Natural killer cell (primary cell): ENCODE data around the gene MIPEP. TPM values are rescaled to one million over a fixed set of nuclear protein-coding genes. Genes with fewer than 3 reads are reported as not detected.

ENCODE experiments used
- ATAC-seq, 3 donors: fragments of 150-1000 bp in 2 of 3; fragments of 200-7000 bp in 1 of 3; cut with Tn5 transposase; 1 replicate in 1 of 3; 2 replicates in 2 of 3; pipeline ENCODE4 v1.10.0; 2021; ENCODE audit warnings: mild to moderate bottlenecking in 2 of 3, moderate library complexity in 2 of 3
- DNase-seq, 2 donors: peaks; one replicate each; pipeline versions ENCODE4 v3.0.0 to v3.0.0-alpha.2; 2013 to 2021; ENCODE audit warnings: mixed read lengths in 1 of 2
- H3K27ac ChIP-seq: one replicate; pipeline ENCODE4 v1.5.1; 2013; ENCODE audit warnings: mild to moderate bottlenecking, low read length
- H3K27me3 ChIP-seq: one replicate; pipeline ENCODE4 v1.6.1; 2013; ENCODE audit warnings: low read length; ENCODE audit not compliant: control insufficient read depth, insufficient read depth
- H3K36me3 ChIP-seq: one replicate; pipeline ENCODE4 v1.6.1; 2013; ENCODE audit warnings: low read length; ENCODE audit not compliant: control insufficient read depth, insufficient read depth
- H3K4me1 ChIP-seq: one replicate; pipeline ENCODE4 v1.6.1; 2013; ENCODE audit warnings: low read length; ENCODE audit not compliant: control insufficient read depth, insufficient read depth
- H3K4me3 ChIP-seq: one replicate; pipeline ENCODE4 v1.5.1; 2013; ENCODE audit warnings: low read length
- H3K9me3 ChIP-seq: one replicate; pipeline ENCODE4 v1.6.1; 2013; ENCODE audit warnings: low read length; ENCODE audit not compliant: control insufficient read depth, insufficient read depth
- H3K27ac Mint-ChIP-seq, 2 donors: one replicate each; pipeline ENCODE4 v1.8.0; 2022; ENCODE audit warnings: mild to moderate bottlenecking in 2 of 2, mixed read lengths in 2 of 2, moderate library complexity in 1 of 2
- H3K27me3 Mint-ChIP-seq, 2 donors: one replicate each; pipeline ENCODE4 v1.8.0; 2022; ENCODE audit warnings: low read depth in 2 of 2, mixed read lengths in 2 of 2
- H3K36me3 Mint-ChIP-seq: one replicate; pipeline ENCODE4 v1.8.0; 2022; ENCODE audit warnings: mixed read lengths
- H3K4me1 Mint-ChIP-seq, 2 donors: one replicate each; pipeline ENCODE4 v1.8.0; 2022; ENCODE audit warnings: mixed read lengths in 2 of 2
- H3K4me3 Mint-ChIP-seq: one replicate; pipeline ENCODE4 v1.8.0; 2022; ENCODE audit warnings: mild to moderate bottlenecking, moderate library complexity, mixed read lengths
- H3K9me3 Mint-ChIP-seq, 2 donors: one replicate each; pipeline ENCODE4 v1.8.0; 2022; ENCODE audit warnings: mixed read lengths in 2 of 2
- CTCF ChIP-seq: fragments of 200-600 bp; IDR thresholded peaks from one replicate; pipeline ENCODE4 v1.8.0; 2022; ENCODE audit warnings: antibody characterized with exemption
- WGBS: methylation state at CpG from one replicate; pipeline ENCODE4 v1.1.7; 2013; ENCODE audit warnings: missing lambda C conversion rate; ENCODE audit not compliant: insufficient coverage; 5-methylcytosine and 5-hydroxymethylcytosine counted together
- intact Hi-C: fragments of 100-400 bp; cut with micrococcal nuclease; formaldehyde crosslinking; loops from one replicate; pipeline ENCODE4 v1.14.2; 2022
- total RNA-seq, 4 donors: library from RNA; stranded (reverse); fragments of 120-200 nt in 1 of 4; gene quantifications; one replicate each; pipeline versions ENCODE4 v1.2.3 to v1.2.4, GENCODE V29; 2013 to 2022

The MIPEP gene
- total RNA-seq, 3 donors from 2014 or later (not counting 1 experiment from before 2014, with no cell fraction given), result 9.7 to 10.1 (median 9.7) TPM

- no peaks in the 10 kb centered on the region for H3K36me3 ChIP-seq
- Mint-ChIP-seq H3K27ac (no peak overlapping the region), H3K27me3 (no peaks in the 10 kb centered on the region), H3K4me3 (no peak overlapping the region), H3K4me1 (peaks cover 0 to 1% of the 10 kb centered on the region in 2 donors), H3K36me3 (no peaks in the 10 kb centered on the region), H3K9me3 (no peaks in the 10 kb centered on the region)
- no peak overlapping the region for H3K27ac ChIP-seq
- no peaks in the 10 kb centered on the region for H3K27me3 ChIP-seq
- no peaks in the 10 kb centered on the region for H3K4me1 ChIP-seq
- DNase-seq, result no peak
- ATAC-seq, result no peak
- 75% methylated on average over 3 of the region's 4 CpGs for WGBS
- no peak for TF ChIP-seq CTCF
- intact Hi-C loops, result no loop called here
- H3K4me3 ChIP-seq, result no peak overlapping the region
- H3K9me3 ChIP-seq, result no peaks in the 10 kb centered on the region
Measured at GRCh38 chr13:23787464-23787863, 101.7 kb downstream of the MIPEP start.

GRCh38 chr13:23786607-23787006 lies 102.6 kb downstream of the MIPEP start:
- DNase-seq, result no peak
- H3K4me3 ChIP-seq, result no peak overlapping the region
- no peak overlapping the region for H3K27ac ChIP-seq
- Mint-ChIP-seq H3K27me3 (no peaks in the 10 kb centered on the region), H3K4me3 (no peak overlapping the region), H3K36me3 (no peaks in the 10 kb centered on the region), H3K9me3 (no peaks in the 10 kb centered on the region), H3K27ac (no peak overlapping the region), H3K4me1 (peaks cover 5 to 6% of the 10 kb centered on the region in 2 donors)
- no peaks in the 10 kb centered on the region for H3K9me3 ChIP-seq
- intact Hi-C loops, result no loop called here
- no peaks in the 10 kb centered on the region for H3K27me3 ChIP-seq
- TF ChIP-seq CTCF, result no peak
- H3K36me3 ChIP-seq, result no peaks in the 10 kb centered on the region
- ATAC-seq, result no peak
- WGBS, result 91% methylated on average over 3 of the region's 3 CpGs
- no peaks in the 10 kb centered on the region for H3K4me1 ChIP-seq

GRCh38 chr13:23778879-23779278 lies 110.3 kb downstream of the MIPEP start:
- Histone ChIP-seq H3K36me3 (no peaks in the 10 kb centered on the region), H3K4me1 (no peaks in the 10 kb centered on the region), H3K4me3 (no peak overlapping the region), H3K9me3 (no peaks in the 10 kb centered on the region), H3K27ac (no peak overlapping the region), H3K27me3 (no peaks in the 10 kb centered on the region)
- no peak for DNase-seq
- 92% methylated on average over 1 of the region's 1 CpG for WGBS
- no peak for ATAC-seq
- Mint-ChIP-seq H3K27me3 (no peaks in the 10 kb centered on the region), H3K27ac (no peak overlapping the region), H3K4me1 (peaks cover 17 to 18% of the 10 kb centered on the region in 2 donors), H3K9me3 (no peaks in the 10 kb centered on the region), H3K4me3 (no peak overlapping the region), H3K36me3 (no peaks in the 10 kb centered on the region)
- intact Hi-C loops, result no loop called here
- TF ChIP-seq CTCF, result no peak

- Mint-ChIP-seq H3K27ac (no peak overlapping the region), H3K36me3 (no peaks in the 10 kb centered on the region), H3K27me3 (no peaks in the 10 kb centered on the region), H3K4me3 (no peak overlapping the region), H3K9me3 (no peaks in the 10 kb centered on the region), H3K4me1 (peaks cover 17 to 18% of the 10 kb centered on the region in 2 donors)
- no peaks in the 10 kb centered on the region for H3K9me3 ChIP-seq
- no peak overlapping the region for H3K4me3 ChIP-seq
- H3K36me3 ChIP-seq, result no peaks in the 10 kb centered on the region
- WGBS, result 80% methylated on average over 1 of the region's 2 CpGs
- H3K27me3 ChIP-seq, result no peaks in the 10 kb centered on the region
- TF ChIP-seq CTCF, result no peak
- ATAC-seq, result no peak
- H3K4me1 ChIP-seq, result no peaks in the 10 kb centered on the region
- DNase-seq, result no peak
- no peak overlapping the region for H3K27ac ChIP-seq
- intact Hi-C loops, result no loop called here
Measured at GRCh38 chr13:23778002-23778652, 111.1 kb downstream of the MIPEP start.
